DOHH2 (cell line): ENCODE data around the gene DNAJB14.

Source experiments
- H3F3A ChIP-seq: fragments of 200-600 bp; sonication (generic), shearing (Covaris generic); 2 replicates; pipeline ENCODE4 v1.6.0; 2016; ENCODE audit warnings: antibody characterized with exemption, mild to moderate bottlenecking; ENCODE audit not compliant: control insufficient read depth, insufficient read depth
- H3K27ac ChIP-seq: fragments of 200-600 bp; sonication (generic); 2 replicates; pipeline ENCODE4 v1.5.1; 2014; ENCODE audit warnings: low read depth, mild to moderate bottlenecking, low read length, moderate library complexity
- H3K27me3 ChIP-seq: fragments of 200-600 bp; sonication (generic); 2 replicates; pipeline ENCODE4 v1.6.1; 2014; ENCODE audit warnings: mild to moderate bottlenecking, low read length, mixed read lengths; ENCODE audit not compliant: control insufficient read depth
- H3K36me3 ChIP-seq: fragments of 200-600 bp; sonication (generic); 2 replicates; pipeline ENCODE4 v1.6.1; 2014; ENCODE audit warnings: mild to moderate bottlenecking, low read length, moderate library complexity, mixed read lengths; ENCODE audit not compliant: control insufficient read depth
- H3K4me1 ChIP-seq: fragments of 200-600 bp; sonication (generic); 2 replicates; pipeline ENCODE4 v1.6.1; 2014; ENCODE audit warnings: mild to moderate bottlenecking, low read length, mixed read lengths; ENCODE audit not compliant: control insufficient read depth
- H3K4me2 ChIP-seq: fragments of 200-600 bp; sonication (generic); 2 replicates; pipeline ENCODE4 v1.6.0; 2014; ENCODE audit warnings: mild to moderate bottlenecking, low read length, moderate library complexity
- H3K4me3 ChIP-seq: fragments of 200-600 bp; sonication (generic); 2 replicates; pipeline ENCODE4 v1.5.1; 2014; ENCODE audit warnings: mild to moderate bottlenecking, low read length, mixed read lengths
- H3K79me2 ChIP-seq: fragments of 200-600 bp; sonication (generic); 2 replicates; pipeline ENCODE4 v1.6.1; 2014; ENCODE audit warnings: mild to moderate bottlenecking, low read length, mixed read lengths; ENCODE audit not compliant: control insufficient read depth
- H3K9me2 ChIP-seq: fragments of 200-600 bp; sonication (generic); replicated peaks from 2 replicates; pipeline ENCODE4 v1.6.1; 2014; ENCODE audit warnings: mild to moderate bottlenecking, low read length, mixed read lengths; ENCODE audit not compliant: control insufficient read depth
- H3K9me3 ChIP-seq: fragments of 200-600 bp; sonication (generic); 2 replicates; pipeline ENCODE4 v1.6.1; 2014; ENCODE audit warnings: antibody characterized with exemption, low read length, mixed read lengths; ENCODE audit not compliant: control insufficient read depth, insufficient read depth
- H4K20me1 ChIP-seq: fragments of 200-600 bp; sonication (generic); 2 replicates; pipeline ENCODE4 v1.6.0; 2014; ENCODE audit warnings: low read depth, mild to moderate bottlenecking, antibody characterized with exemption, low read length, moderate library complexity; ENCODE audit not compliant: control insufficient read depth, insufficient read depth
- EZH2phosphoT487 ChIP-seq: fragments of 200-600 bp; sonication (generic); IDR thresholded peaks from 2 replicates; pipeline ENCODE4 v1.6.1; 2017; ENCODE audit warnings: borderline replicate concordance, mild to moderate bottlenecking, antibody characterized with exemption, low read length, moderate library complexity, mixed read lengths
- TF ChIP-seq, protein P1 (sequence below): fragments of 200-600 bp; sonication (generic); IDR thresholded peaks from one replicate; pipeline ENCODE4 v1.5.1; 2014; ENCODE audit warnings: antibody characterized with exemption, mild to moderate bottlenecking, low read depth, low read length; ENCODE audit not compliant: poor library complexity, severe bottlenecking

The DNAJB14 gene

DNA sequence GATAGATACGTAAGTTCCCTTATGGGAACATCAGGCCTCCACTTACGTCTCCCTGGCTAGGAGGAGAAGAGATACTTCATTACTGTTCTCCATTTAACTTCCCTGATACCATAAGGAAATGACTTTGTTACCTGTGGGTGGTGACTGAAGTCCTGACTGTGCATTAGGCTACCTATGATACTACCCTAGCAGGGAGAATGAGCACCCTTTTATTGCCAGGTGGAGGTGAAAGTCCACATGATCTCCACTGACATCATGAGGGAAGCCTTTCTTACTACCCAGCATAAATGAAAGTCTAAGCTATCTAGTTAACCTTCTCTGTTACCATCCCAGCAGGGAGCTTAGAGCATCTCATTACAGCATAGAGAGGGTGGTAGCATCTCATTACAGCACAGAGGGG, 27.8 kb downstream of the DNAJB14 start:
- no peak overlapping the region for H3K4me2 ChIP-seq
- no peaks in the 10 kb centered on the region for H4K20me1 ChIP-seq
- H3K79me2 ChIP-seq, result no peaks in the 10 kb centered on the region
- peaks cover 2% of the 10 kb centered on the region; the same call in 1 of the 2 replicates for H3F3A ChIP-seq
- no peak overlapping the region for H3K4me3 ChIP-seq
- no peaks in the 10 kb centered on the region for H3K9me3 ChIP-seq
- no peaks in the 10 kb centered on the region for H3K9me2 ChIP-seq
- no peak for TF ChIP-seq EZH2phosphoT487
- TF ChIP-seq, protein P1, sequence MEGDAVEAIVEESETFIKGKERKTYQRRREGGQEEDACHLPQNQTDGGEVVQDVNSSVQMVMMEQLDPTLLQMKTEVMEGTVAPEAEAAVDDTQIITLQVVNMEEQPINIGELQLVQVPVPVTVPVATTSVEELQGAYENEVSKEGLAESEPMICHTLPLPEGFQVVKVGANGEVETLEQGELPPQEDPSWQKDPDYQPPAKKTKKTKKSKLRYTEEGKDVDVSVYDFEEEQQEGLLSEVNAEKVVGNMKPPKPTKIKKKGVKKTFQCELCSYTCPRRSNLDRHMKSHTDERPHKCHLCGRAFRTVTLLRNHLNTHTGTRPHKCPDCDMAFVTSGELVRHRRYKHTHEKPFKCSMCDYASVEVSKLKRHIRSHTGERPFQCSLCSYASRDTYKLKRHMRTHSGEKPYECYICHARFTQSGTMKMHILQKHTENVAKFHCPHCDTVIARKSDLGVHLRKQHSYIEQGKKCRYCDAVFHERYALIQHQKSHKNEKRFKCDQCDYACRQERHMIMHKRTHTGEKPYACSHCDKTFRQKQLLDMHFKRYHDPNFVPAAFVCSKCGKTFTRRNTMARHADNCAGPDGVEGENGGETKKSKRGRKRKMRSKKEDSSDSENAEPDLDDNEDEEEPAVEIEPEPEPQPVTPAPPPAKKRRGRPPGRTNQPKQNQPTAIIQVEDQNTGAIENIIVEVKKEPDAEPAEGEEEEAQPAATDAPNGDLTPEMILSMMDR, result no peak
- H3K36me3 ChIP-seq, result peaks cover 62% of the 10 kb centered on the region
- no peaks in the 10 kb centered on the region for H3K27me3 ChIP-seq
- H3K27ac ChIP-seq, result no peak overlapping the region
- no peaks in the 10 kb centered on the region for H3K4me1 ChIP-seq

DNA sequence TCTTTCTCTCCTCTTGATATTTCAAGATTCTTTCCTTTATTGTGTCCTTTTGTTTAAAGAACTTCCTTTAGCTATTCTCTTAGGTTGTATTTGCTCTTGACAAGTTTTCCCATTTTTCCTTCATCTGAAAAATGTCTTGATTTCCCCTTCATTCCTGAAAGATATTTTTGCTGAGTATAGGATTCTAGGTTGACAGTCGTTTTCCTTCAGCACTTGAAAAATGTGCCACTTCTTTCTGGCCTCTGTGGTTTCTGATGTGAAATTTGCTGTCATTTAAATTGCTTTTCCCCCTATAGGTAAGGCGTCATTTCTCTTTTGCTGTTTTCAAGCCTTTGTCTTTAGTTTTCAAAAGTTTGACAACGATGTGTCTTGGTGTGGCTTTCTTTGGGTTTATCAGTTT, 28.8 kb downstream of the DNAJB14 start:
- Histone ChIP-seq H3K36me3 (peaks cover 55% of the 10 kb centered on the region), H4K20me1 (no peaks in the 10 kb centered on the region), H3K9me2 (no peaks in the 10 kb centered on the region), H3K79me2 (no peaks in the 10 kb centered on the region), H3K9me3 (no peaks in the 10 kb centered on the region), H3F3A (peaks cover 2% of the 10 kb centered on the region; the same call in 1 of the 2 replicates), H3K27me3 (no peaks in the 10 kb centered on the region), H3K27ac (no peak overlapping the region), H3K4me3 (no peak overlapping the region), H3K4me2 (no peak overlapping the region), H3K4me1 (no peaks in the 10 kb centered on the region)
- TF ChIP-seq, protein P1, result no peak
- TF ChIP-seq EZH2phosphoT487, result no peak

DNA sequence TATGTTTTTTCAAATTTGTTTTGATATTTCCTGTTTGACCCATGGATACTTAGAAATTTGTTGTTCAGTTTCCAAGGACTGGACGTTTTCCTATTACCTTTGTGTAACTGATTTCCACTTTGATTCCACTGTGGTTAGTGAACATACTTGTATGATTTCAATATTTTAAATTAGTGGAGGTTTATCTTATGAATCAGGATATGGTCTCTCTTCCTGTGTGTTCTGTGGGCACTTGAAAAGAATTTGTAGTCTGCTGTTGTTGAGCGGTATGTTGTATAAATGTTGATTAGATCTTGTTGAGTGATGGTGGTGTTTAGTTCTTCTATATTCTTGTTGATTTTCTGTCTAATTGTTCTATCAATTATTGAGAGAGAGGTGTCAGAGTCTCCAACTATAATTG, 31.0 kb downstream of the DNAJB14 start:
- H4K20me1 ChIP-seq, result no peaks in the 10 kb centered on the region; the same call in 1 of the 2 replicates
- H3K9me2 ChIP-seq, result no peaks in the 10 kb centered on the region
- peaks cover 39% of the 10 kb centered on the region for H3K36me3 ChIP-seq
- no peak overlapping the region for H3K4me2 ChIP-seq
- H3K27me3 ChIP-seq, result no peaks in the 10 kb centered on the region
- H3K4me1 ChIP-seq, result no peaks in the 10 kb centered on the region
- H3K4me3 ChIP-seq, result no peak overlapping the region
- no peaks in the 10 kb centered on the region for H3K9me3 ChIP-seq
- no peaks in the 10 kb centered on the region; the same call in 1 of the 2 replicates for H3F3A ChIP-seq
- H3K79me2 ChIP-seq, result no peaks in the 10 kb centered on the region
- no peak overlapping the region for H3K27ac ChIP-seq
- TF ChIP-seq, protein P1, result no peak
- no peak for TF ChIP-seq EZH2phosphoT487
